ENCODE results near the gene LOXL4. TPM values are rescaled to one million over a fixed set of nuclear protein-coding genes. Genes with fewer than 3 reads are reported as not detected.

LOXL4 gene
- total RNA-seq, 2 donors from 2014 or later, result 0.32 to 1.6 TPM

GRCh38 chr10:98256692-98257091 is 11.3 kb downstream of the LOXL4 start:
- intact Hi-C loops (cut with DNase I), result loop anchor here (5.0 kb wide), 1 partner anchor 56 kb away; no protein-coding TSS in a partner anchor
- Histone ChIP-seq H3K9me3 (no peaks in the 10 kb centered on the region), H3K4me3 (no peak overlapping the region), H3K36me3 (no peaks in the 10 kb centered on the region), H3K4me1 (no peaks in the 10 kb centered on the region), H3K27me3 (no peaks in the 10 kb centered on the region), H3K27ac (no peak overlapping the region), H3K9ac (ENCODE audit: low read depth in 2 of 2, low read length in 2 of 2) (no peak overlapping the region)
- TF ChIP-seq CTCF (IDR thresholded peaks at IDR 0.05), result no peak
- no peak for DNase-seq

GRCh38 chr10:98255146-98255877 is 12.7 kb downstream of the LOXL4 start:
- intact Hi-C loops (cut with DNase I), result loop anchor here (5.0 kb wide), 1 partner anchor 57 kb away; no protein-coding TSS in a partner anchor
- no peak for DNase-seq
- no peaks in the 10 kb centered on the region for H3K4me1 ChIP-seq
- H3K9me3 ChIP-seq, result no peaks in the 10 kb centered on the region
- no peak overlapping the region for H3K27ac ChIP-seq
- no peaks in the 10 kb centered on the region for H3K36me3 ChIP-seq
- no peak overlapping the region for H3K9ac ChIP-seq (ENCODE audit: low read depth in 2 of 2, low read length in 2 of 2)
- no peak overlapping the region for H3K4me3 ChIP-seq
- no peak for TF ChIP-seq CTCF (IDR thresholded peaks at IDR 0.05)
- H3K27me3 ChIP-seq, result no peaks in the 10 kb centered on the region

- no peak for DNase-seq
- Histone ChIP-seq H3K9ac (ENCODE audit: low read depth in 2 of 2, low read length in 2 of 2) (no peak overlapping the region), H3K27ac (no peak overlapping the region), H3K27me3 (no peaks in the 10 kb centered on the region), H3K4me1 (no peaks in the 10 kb centered on the region), H3K9me3 (no peaks in the 10 kb centered on the region), H3K4me3 (no peak overlapping the region), H3K36me3 (no peaks in the 10 kb centered on the region)
- TF ChIP-seq CTCF (IDR thresholded peaks at IDR 0.05), result no peak
- intact Hi-C loops (cut with DNase I), result no loop called here
Measured at GRCh38 chr10:98254234-98254974, 13.6 kb downstream of the LOXL4 start.

- Histone ChIP-seq H3K4me1 (no peaks in the 10 kb centered on the region), H3K9ac (ENCODE audit: low read depth in 2 of 2, low read length in 2 of 2) (no peak overlapping the region), H3K36me3 (no peaks in the 10 kb centered on the region), H3K27ac (no peak overlapping the region), H3K4me3 (no peak overlapping the region), H3K9me3 (no peaks in the 10 kb centered on the region), H3K27me3 (no peaks in the 10 kb centered on the region)
- no peak for TF ChIP-seq CTCF (IDR thresholded peaks at IDR 0.05)
- no peak for DNase-seq
- intact Hi-C loops (cut with DNase I), result no loop called here
Measured at GRCh38 chr10:98253499-98253898, 14.5 kb downstream of the LOXL4 start.

- no peak overlapping the region for H3K4me3 ChIP-seq
- no peak overlapping the region for H3K9ac ChIP-seq (ENCODE audit: low read depth in 2 of 2, low read length in 2 of 2)
- H3K9me3 ChIP-seq, result no peaks in the 10 kb centered on the region
- H3K4me1 ChIP-seq, result no peaks in the 10 kb centered on the region
- intact Hi-C loops (cut with DNase I), result no loop called here
- no peak for DNase-seq
- H3K27me3 ChIP-seq, result no peaks in the 10 kb centered on the region
- no peaks in the 10 kb centered on the region for H3K36me3 ChIP-seq
- no peak overlapping the region for H3K27ac ChIP-seq
- TF ChIP-seq CTCF (IDR thresholded peaks at IDR 0.05), result no peak
Measured at GRCh38 chr10:98252464-98252863, 15.5 kb downstream of the LOXL4 start.

All from colonic mucosa (tissue), 4 donors.